Thyroid gland (tissue), 4 donors: Measurements from ENCODE around the gene LHPP.

ENCODE experiments used
- CTCF ChIP-seq, 6 experiments: fragments of 200-600 bp in 3 of 6; fragments of 450-650 bp in 3 of 6; sonication (generic) in 3 of 6; IDR thresholded peaks; one replicate each; pipeline ENCODE4 v1.5.1; 2016 to 2019; ENCODE audit warnings: antibody characterized with exemption in 6 of 6, mild to moderate bottlenecking in 2 of 6, inconsistent platforms in 1 of 6, moderate library complexity in 1 of 6
- POLR2A ChIP-seq, 2 donors: fragments of 450-650 bp; IDR thresholded peaks; one replicate each; pipeline ENCODE4 v1.6.1; 2017; ENCODE audit warnings: antibody characterized with exemption in 2 of 2, mild to moderate bottlenecking in 2 of 2, moderate library complexity in 1 of 2

DNA sequence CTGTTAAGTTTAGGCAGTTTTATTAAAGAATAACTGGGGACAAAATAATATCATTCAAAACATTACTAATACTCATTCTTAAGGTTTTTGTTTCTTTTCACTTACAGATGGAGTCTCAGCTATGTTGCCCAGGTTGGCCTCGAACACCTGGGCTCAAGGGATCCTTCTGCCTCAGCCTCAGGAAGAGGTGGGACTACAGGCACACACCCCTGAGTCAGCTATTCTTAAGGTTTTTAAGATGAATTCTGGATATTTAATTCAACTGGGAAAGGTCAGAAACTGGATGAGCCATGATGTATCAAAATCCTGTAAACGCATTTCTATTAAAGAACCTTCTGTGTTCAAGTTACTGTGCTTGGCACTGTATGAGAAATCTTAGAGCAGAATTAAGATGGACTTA is 46.4 kb upstream of the LHPP start:
- TF ChIP-seq CTCF (IDR thresholded peaks at IDR 0.05) (no peak), POLR2A (IDR thresholded peaks at IDR 0.05) (no peak)
